GM13976 (cell line): ENCODE results near the gene PXK.

ENCODE experiments used
- DNase-seq: peaks from one replicate; pipeline ENCODE4 v3.0.0; 2012; ENCODE audit warnings: low spot score
- in situ Hi-C: fragments of 300-500 bp; cut with MboI; formaldehyde crosslinking; loops from one replicate; pipeline ENCODE4 v1.12.0; 2022; ENCODE audit warnings: low sequenced_read_pairs, mixed read lengths, inconsistent platforms; ENCODE audit not compliant: unreplicated experiment
- TF ChIP-seq, protein P1 (sequence below): IDR thresholded peaks from 2 replicates; pipeline ENCODE4 v1.5.1; 2012; ENCODE audit warnings: borderline replicate concordance, mild to moderate bottlenecking; ENCODE audit not compliant: insufficient read depth; ENCODE audit errors: extremely low read depth, missing control alignments, control extremely low read depth

PXK gene

DNA sequence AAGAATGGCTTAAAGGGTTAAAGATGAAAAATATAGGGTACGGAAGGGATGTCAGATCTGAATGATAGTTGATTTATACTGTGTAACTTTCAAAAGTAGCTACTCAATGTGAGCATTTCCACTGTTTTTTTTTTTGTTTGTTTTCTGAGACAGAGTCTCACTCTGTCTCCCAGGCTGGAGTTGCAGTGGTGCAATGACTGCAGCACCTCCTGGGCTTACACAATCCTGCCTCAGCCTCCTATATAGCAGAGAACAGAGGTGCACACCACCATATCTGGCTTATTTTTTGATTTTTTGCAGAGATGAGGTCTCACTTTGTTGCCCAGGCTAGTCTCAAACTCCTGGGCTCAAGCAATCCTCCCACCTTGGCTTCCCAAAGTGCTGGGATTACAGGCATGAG, 9.9 kb upstream of the PXK start:
- DNase-seq, result no peak
- TF ChIP-seq, protein P1, sequence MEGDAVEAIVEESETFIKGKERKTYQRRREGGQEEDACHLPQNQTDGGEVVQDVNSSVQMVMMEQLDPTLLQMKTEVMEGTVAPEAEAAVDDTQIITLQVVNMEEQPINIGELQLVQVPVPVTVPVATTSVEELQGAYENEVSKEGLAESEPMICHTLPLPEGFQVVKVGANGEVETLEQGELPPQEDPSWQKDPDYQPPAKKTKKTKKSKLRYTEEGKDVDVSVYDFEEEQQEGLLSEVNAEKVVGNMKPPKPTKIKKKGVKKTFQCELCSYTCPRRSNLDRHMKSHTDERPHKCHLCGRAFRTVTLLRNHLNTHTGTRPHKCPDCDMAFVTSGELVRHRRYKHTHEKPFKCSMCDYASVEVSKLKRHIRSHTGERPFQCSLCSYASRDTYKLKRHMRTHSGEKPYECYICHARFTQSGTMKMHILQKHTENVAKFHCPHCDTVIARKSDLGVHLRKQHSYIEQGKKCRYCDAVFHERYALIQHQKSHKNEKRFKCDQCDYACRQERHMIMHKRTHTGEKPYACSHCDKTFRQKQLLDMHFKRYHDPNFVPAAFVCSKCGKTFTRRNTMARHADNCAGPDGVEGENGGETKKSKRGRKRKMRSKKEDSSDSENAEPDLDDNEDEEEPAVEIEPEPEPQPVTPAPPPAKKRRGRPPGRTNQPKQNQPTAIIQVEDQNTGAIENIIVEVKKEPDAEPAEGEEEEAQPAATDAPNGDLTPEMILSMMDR, result no peak
- in situ Hi-C loops, result loop anchor here (10.0 kb wide), 1 partner anchor 212 kb away; the partner anchor contains the start of gene ACOX2

DNA sequence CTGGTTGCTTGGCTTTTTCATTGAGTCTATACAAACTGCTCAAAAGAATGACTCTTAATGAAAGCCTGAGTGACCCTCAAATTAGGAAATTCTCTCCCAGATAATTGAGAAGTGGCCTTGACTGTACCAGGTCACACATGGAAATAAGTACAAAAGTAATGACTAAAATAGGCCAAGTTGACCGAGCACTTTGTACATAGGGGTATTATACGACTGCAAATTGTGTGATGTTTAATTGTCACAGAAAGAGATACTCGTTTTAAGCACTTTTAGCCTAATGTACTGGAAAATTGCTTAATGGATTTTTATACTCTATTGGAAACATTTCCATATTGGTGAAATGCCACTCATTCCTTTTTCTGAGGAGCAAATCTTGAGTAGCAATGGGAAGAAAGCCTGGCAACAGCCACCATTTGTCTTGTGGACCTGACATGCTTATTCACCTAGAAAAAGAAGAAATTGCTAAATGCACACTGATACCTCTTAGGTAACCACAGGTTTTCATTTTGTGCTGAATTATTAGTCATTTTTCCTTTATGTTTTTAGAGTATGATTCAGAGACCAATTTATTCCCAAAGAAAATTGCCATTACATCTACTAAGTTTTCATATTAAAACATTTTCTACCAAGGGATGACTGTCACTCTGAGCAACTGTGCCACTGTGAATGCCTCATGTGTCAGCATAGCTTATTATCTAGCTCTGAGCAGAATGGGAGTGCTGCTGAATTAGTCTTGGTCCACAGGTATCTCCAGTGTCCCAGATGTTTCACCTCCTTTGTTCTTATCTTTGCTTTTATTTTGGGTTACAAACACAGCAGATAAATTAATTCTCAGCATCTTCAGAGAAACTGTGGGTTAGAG, 8.9 kb upstream of the PXK start:
- DNase-seq, result no peak
- in situ Hi-C loops, result loop anchor here (10.0 kb wide), 1 partner anchor 211 kb away; the partner anchor contains the start of gene ACOX2
- TF ChIP-seq, protein P1, result no peak

DNA sequence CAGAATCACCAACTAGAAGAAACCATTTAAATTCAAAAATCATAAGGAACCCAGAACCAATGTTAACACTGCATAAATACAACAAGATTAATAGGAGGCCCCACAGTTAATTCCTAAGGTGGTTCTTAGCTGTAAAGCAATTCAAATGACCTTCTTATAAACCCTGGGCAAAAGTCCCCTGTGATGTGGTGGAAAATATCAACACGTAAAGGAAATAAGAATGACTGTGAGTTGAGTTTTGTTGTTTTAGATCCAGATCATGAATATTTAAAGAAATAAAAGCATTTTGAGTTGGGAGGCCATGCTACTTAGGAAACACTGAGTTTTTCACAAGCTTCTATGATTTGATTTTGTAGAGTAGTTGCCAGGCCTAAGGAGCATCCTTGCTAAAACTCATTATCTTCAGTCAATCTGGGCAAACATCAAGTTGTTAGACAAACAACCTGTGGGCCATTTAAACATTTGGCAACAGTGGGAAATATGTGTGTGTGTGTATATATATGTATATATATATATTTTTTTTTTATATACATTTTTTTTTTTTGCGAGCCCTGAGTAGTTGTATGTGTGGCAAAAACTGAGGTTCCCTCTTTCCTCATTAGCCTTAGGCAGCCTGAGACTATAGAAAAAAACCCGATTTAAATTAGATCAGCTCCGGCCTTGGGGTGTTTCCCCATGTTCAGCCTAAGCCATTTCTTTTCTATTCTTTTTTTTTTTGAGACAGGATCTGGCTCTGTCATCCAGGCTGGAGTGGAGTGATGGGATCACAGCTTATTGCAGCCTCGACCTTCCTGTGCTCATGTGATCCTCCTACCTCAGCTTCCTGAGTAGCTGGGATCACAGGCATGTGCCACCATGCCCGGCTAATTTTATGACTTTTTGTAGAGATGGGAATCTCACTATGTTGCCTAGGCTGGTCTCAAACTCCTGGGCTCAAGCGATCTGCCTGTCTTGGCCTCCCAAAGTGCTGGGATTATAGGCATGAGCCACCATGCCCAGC, 8.0 kb upstream of the PXK start:
- in situ Hi-C loops, result loop anchor here (10.0 kb wide), 1 partner anchor 210 kb away; the partner anchor contains the start of gene ACOX2
- TF ChIP-seq, protein P1, result no peak
- peak; percentile 34 for DNase-seq

DNA sequence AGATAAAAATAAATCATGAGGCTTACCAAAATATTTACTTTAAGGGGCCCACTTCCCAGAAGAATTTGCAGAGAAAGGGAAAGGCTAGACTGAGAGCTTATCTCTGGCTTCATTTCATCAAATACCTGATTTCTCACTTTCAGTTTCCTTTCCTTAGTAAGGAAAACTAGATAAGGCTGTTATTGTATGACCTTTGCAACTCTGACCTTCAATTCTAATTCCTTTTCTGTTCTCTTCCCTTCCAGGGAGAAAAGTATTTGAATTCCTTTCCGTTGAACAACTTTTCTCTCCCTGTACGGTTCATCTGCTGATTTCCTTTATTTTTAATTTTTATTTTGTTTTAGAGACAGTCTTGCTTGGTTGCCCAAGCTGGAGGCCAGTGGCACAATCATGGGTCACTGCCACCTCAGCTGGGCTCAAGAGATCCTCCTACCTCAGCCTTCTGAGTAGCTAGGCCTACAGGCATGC, 7.1 kb upstream of the PXK start:
- in situ Hi-C loops, result loop anchor here (10.0 kb wide), 1 partner anchor 209 kb away; the partner anchor contains the start of gene ACOX2
- no peak for DNase-seq
- TF ChIP-seq, protein P1, result no peak

DNA sequence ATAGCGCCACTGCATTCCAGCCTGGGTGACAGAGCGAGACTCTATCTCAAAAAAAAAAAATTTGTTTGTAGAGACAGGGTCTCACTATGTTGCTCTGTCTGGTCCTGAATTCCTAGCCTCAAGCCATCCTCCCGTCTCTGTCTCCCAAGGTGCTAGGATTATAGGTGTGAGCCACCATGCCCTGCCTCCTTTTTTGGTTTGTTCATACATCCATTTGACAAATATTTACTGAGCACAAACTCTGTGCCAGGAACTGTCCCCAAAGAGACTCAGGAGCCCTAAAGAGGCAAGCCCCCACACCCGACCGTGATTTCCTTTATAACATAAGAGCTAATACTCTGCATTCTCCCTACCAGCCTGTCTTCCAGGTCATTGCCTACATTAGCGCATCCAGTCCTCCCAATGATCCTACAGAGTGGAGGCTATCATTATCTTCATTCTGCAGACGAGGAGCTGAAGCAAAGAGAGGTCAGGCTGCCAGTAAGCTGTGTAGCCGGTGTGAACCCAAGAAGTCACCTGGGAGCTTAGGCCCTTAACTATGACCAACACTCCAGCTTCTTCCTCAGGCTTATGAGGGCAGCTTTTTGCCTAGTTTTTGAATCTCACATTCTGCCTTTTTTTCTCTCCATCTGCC, 6.3 kb upstream of the PXK start:
- TF ChIP-seq, protein P1, result no peak
- in situ Hi-C loops, result loop anchor here (10.0 kb wide), 1 partner anchor 208 kb away; the partner anchor contains the start of gene ACOX2
- no peak for DNase-seq
